SK-N-SH (cell line): ENCODE data around the gene ZC3H7A. TPM values are rescaled to one million over a fixed set of nuclear protein-coding genes. Genes with fewer than 3 reads are reported as not detected.

Experiments used
- CTCF ChIA-PET: fragments of 300-600, 350-600 bp; formaldehyde crosslinking; extraction: SDS; loops from one replicate; lab custom pipeline; 2021; lab: Yijun Ruan, JAX
- POLR2A ChIA-PET: fragments of 350-600 bp; sonication (Branson Sonifier 250); formaldehyde crosslinking; extraction: SDS; loops from one replicate; lab custom pipeline; 2020; ENCODE audit warnings: antibody characterized with exemption, inconsistent platforms; lab: Yijun Ruan, JAX
- DNase-seq: peaks from one replicate; pipeline ENCODE4 v3.0.0; 2012
- H2AFZ ChIP-seq: fragments of 200-600 bp; sonication (generic); 2 replicates; pipeline ENCODE4 v1.8.1; 2016; ENCODE audit warnings: antibody characterized with exemption, mild to moderate bottlenecking, low read depth
- H3F3A ChIP-seq: fragments of 200-600 bp; sonication (generic); replicated peaks from 2 replicates; pipeline ENCODE3; 2016; ENCODE audit warnings: antibody characterized with exemption, mild to moderate bottlenecking; ENCODE audit not compliant: insufficient read depth
- H3K27ac ChIP-seq, 2 experiments: fragments of 200-500 bp in 1 of 2; fragments of 200-600 bp in 1 of 2; sonication (Bioruptor generic) in 1 of 2; sonication (generic), shearing (Covaris generic) in 1 of 2; 2 replicates each; pipeline versions ENCODE4 v1.5.1 to v1.6.1; 2014 to 2016; ENCODE audit warnings: low read depth in 2 of 2, inconsistent platforms in 1 of 2, low read length in 1 of 2, mild to moderate bottlenecking in 1 of 2, mixed read lengths in 1 of 2
- H3K27me3 ChIP-seq: fragments of 200-600 bp; sonication (generic), shearing (Covaris generic); 2 replicates; pipeline ENCODE4 v1.6.1; 2016; ENCODE audit warnings: mixed run types; ENCODE audit not compliant: insufficient read depth
- H3K36me3 ChIP-seq, 2 experiments: fragments of 200-500 bp in 1 of 2; fragments of 200-600 bp in 1 of 2; sonication (Bioruptor generic) in 1 of 2; sonication (generic) in 1 of 2; replicated peaks in 1 of 2; 2 replicates each; pipeline versions ENCODE3 to v1.5.1; 2014 to 2016; ENCODE audit warnings: low read length in 1 of 2, mild to moderate bottlenecking in 1 of 2; ENCODE audit not compliant: insufficient read depth in 2 of 2, control insufficient read depth in 1 of 2
- H3K4me1 ChIP-seq, 2 experiments: fragments of 200-500 bp in 1 of 2; fragments of 200-600 bp in 1 of 2; sonication (Bioruptor generic) in 1 of 2; sonication (generic), shearing (Covaris generic) in 1 of 2; 2 replicates each; pipeline versions ENCODE4 v1.5.1 to v1.6.1; 2014 to 2016; ENCODE audit warnings: low read depth in 1 of 2, low read length in 1 of 2, mixed run types in 1 of 2; ENCODE audit not compliant: insufficient read depth in 2 of 2, control insufficient read depth in 1 of 2
- H3K4me2 ChIP-seq: fragments of 200-600 bp; sonication (generic), shearing (Covaris generic); 2 replicates; pipeline ENCODE4 v1.6.1; 2017; ENCODE audit warnings: mixed run types
- H3K4me3 ChIP-seq, 2 experiments: fragments of 200-500 bp in 1 of 2; fragments of 200-600 bp in 1 of 2; sonication (Bioruptor generic) in 1 of 2; sonication (generic), shearing (Covaris generic) in 1 of 2; 2 replicates each; pipeline versions ENCODE4 v1.5.1 to v1.8.1; 2014 to 2016; ENCODE audit warnings: low read depth in 2 of 2, inconsistent platforms in 1 of 2, low read length in 1 of 2, mild to moderate bottlenecking in 1 of 2, mixed read lengths in 1 of 2, moderate library complexity in 1 of 2
- H3K79me2 ChIP-seq: fragments of 200-600 bp; sonication (generic); 2 replicates; pipeline ENCODE4 v1.8.1; 2017; ENCODE audit warnings: mild to moderate bottlenecking; ENCODE audit not compliant: insufficient read depth
- H3K9ac ChIP-seq: fragments of 200-600 bp; sonication (generic); 2 replicates; pipeline ENCODE4 v1.6.1; 2017; ENCODE audit warnings: mixed run types
- H3K9me2 ChIP-seq: fragments of 200-600 bp; sonication (generic); 2 replicates; pipeline ENCODE4 v1.6.1; 2017; ENCODE audit warnings: mixed run types
- H3K9me3 ChIP-seq: fragments of 200-600 bp; sonication (generic); 2 replicates; pipeline ENCODE4 v1.6.1; 2017; ENCODE audit warnings: mixed run types, mild to moderate bottlenecking, moderate library complexity
- H4K20me1 ChIP-seq: fragments of 200-600 bp; sonication (generic); 2 replicates; pipeline ENCODE4 v1.6.1; 2017; ENCODE audit warnings: mild to moderate bottlenecking, mixed run types; ENCODE audit not compliant: insufficient read depth
- CTCF ChIP-seq: fragments of 200-600 bp; sonication (generic); IDR thresholded peaks from 2 replicates; pipeline ENCODE4 v1.6.1; 2017; ENCODE audit warnings: antibody characterized with exemption, mild to moderate bottlenecking, moderate library complexity
- ELF1 ChIP-seq: IDR thresholded peaks from 2 replicates; pipeline ENCODE4 v1.4.0; 2012
- EZH2phosphoT487 ChIP-seq: fragments of 200-600 bp; sonication (generic); IDR thresholded peaks from 2 replicates; pipeline ENCODE4 v1.6.1; 2017; ENCODE audit warnings: low read depth, mixed run types, mild to moderate bottlenecking, antibody characterized with exemption, moderate library complexity, borderline replicate concordance
- FOSL2 ChIP-seq: IDR thresholded peaks from 2 replicates; pipeline ENCODE4 v1.4.0; 2012; ENCODE audit warnings: low read depth, mild to moderate bottlenecking, moderate library complexity, borderline replicate concordance
- MAX ChIP-seq: IDR thresholded peaks from 2 replicates; pipeline ENCODE4 v1.4.0; 2012; ENCODE audit warnings: low read depth
- NRF1 ChIP-seq: IDR thresholded peaks from 2 replicates; pipeline ENCODE4 v1.6.1; 2012; ENCODE audit warnings: low read depth, mild to moderate bottlenecking, low read length
- RAD21 ChIP-seq: IDR thresholded peaks from 2 replicates; pipeline ENCODE4 v1.6.1; 2012; ENCODE audit warnings: mild to moderate bottlenecking, low read length
- RFX5 ChIP-seq: IDR thresholded peaks from 2 replicates; pipeline ENCODE4 v1.6.1; 2012; ENCODE audit warnings: mild to moderate bottlenecking, improper control_type of control experiment, low read length
- SMC3 ChIP-seq: IDR thresholded peaks from 2 replicates; pipeline ENCODE4 v1.6.1; 2012; ENCODE audit warnings: low read depth, low read length, improper control_type of control experiment
- TAF1 ChIP-seq: IDR thresholded peaks from 2 replicates; pipeline ENCODE4 v1.6.1; 2012; ENCODE audit warnings: low read depth, mild to moderate bottlenecking, low read length, moderate library complexity, borderline replicate concordance
- TCF12 ChIP-seq: IDR thresholded peaks from 2 replicates; pipeline ENCODE4 v1.4.0; 2012
- TEAD4 ChIP-seq: IDR thresholded peaks from 2 replicates; pipeline ENCODE4 v1.4.0; 2012; ENCODE audit warnings: mild to moderate bottlenecking, borderline replicate concordance; ENCODE audit not compliant: insufficient read depth
- USF2 ChIP-seq: fragments of 150-350 bp; IDR thresholded peaks from 2 replicates; pipeline ENCODE4 v1.6.1; 2017; ENCODE audit warnings: antibody characterized with exemption, low read length, low read depth, borderline replicate concordance
- YY1 ChIP-seq: IDR thresholded peaks from 2 replicates; pipeline ENCODE4 v1.4.0; 2012; ENCODE audit warnings: low read depth, mild to moderate bottlenecking
- WGBS: methylation state at CpG from one replicate; pipeline ENCODE4 v1.1.6; 2017; ENCODE audit warnings: low lambda C conversion rate; 5-methylcytosine and 5-hydroxymethylcytosine counted together
- polyA plus RNA-seq, 3 experiments: library from polyadenylated mRNA; depleted of rRNA; stranded (reverse); fragments of >200 nt; gene quantifications; 2 replicates each; pipeline ENCODE4 v1.2.3, GENCODE V29; 2012
- TF ChIP-seq, protein P1 (sequence below): IDR thresholded peaks from 2 replicates; pipeline ENCODE4 v1.4.0; 2012; ENCODE audit warnings: low read depth, borderline replicate concordance

The ZC3H7A gene
- polyA plus RNA-seq, 1 of the 3 experiments (the other 2 are of a cell fraction) = 31.9 TPM

- Histone ChIP-seq H3K9ac (no peak overlapping the region), H3K79me2 (peaks cover 91% of the 10 kb centered on the region), H2AFZ (no peak overlapping the region), H3K27me3 (no peaks in the 10 kb centered on the region), H3K4me3 (no peak overlapping the region), H3F3A (no peaks in the 10 kb centered on the region), H3K27ac (no peak overlapping the region), H4K20me1 (peaks cover 42% of the 10 kb centered on the region), H3K4me1 (peaks cover 0 to 8% of the 10 kb centered on the region in 2 experiments; a peak in 2 of 4 replicates), H3K9me3 (no peaks in the 10 kb centered on the region), H3K36me3 (peaks cover 40 to 57% of the 10 kb centered on the region in 2 experiments), H3K4me2 (no peak overlapping the region), H3K9me2 (no peaks in the 10 kb centered on the region)
- POLR2A ChIA-PET = no interaction called here
- TF ChIP-seq ELF1 (no peak), SMC3 (no peak)
- WGBS = 88% methylated on average over 8 of the region's 8 CpGs
- CTCF ChIA-PET = interaction anchor here (1.0 kb wide), 1 partner anchor 340 kb away, joined by 3 read pairs; no protein-coding TSS in a partner anchor
- DNase-seq = no peak
Observed at GRCh38 chr16:11735787-11736186, 61.3 kb downstream of the ZC3H7A start.

DNA sequence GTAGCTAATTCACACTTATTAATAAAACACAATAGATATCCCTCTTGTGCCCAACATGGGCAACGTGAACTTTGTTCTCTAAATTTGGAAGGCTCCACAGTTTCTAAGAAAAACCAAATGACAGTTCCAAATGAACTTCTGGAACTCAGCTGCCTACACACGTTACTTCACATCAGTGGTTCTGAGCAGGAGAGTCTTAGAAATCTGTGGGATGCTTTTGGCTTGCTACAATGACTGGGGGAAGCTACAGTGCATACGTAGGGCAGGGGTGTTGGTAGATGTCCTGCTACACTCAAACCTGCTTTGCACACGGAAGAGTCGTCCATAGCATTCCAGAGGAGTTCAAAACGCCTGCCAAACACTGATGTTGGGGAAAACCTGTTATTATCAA is 62.4 kb downstream of the ZC3H7A start:
- peaks cover 82% of the 10 kb centered on the region for H3K79me2 ChIP-seq
- no peak overlapping the region for H3K4me3 ChIP-seq
- H3K4me1 ChIP-seq = peaks cover 0 to 7% of the 10 kb centered on the region in 2 experiments; a peak in 2 of 4 replicates
- H2AFZ ChIP-seq = no peak overlapping the region
- WGBS = 98% methylated on average over 6 of the region's 6 CpGs
- no peaks in the 10 kb centered on the region for H3F3A ChIP-seq
- peaks cover 31% of the 10 kb centered on the region for H4K20me1 ChIP-seq
- TF ChIP-seq, protein P1, sequence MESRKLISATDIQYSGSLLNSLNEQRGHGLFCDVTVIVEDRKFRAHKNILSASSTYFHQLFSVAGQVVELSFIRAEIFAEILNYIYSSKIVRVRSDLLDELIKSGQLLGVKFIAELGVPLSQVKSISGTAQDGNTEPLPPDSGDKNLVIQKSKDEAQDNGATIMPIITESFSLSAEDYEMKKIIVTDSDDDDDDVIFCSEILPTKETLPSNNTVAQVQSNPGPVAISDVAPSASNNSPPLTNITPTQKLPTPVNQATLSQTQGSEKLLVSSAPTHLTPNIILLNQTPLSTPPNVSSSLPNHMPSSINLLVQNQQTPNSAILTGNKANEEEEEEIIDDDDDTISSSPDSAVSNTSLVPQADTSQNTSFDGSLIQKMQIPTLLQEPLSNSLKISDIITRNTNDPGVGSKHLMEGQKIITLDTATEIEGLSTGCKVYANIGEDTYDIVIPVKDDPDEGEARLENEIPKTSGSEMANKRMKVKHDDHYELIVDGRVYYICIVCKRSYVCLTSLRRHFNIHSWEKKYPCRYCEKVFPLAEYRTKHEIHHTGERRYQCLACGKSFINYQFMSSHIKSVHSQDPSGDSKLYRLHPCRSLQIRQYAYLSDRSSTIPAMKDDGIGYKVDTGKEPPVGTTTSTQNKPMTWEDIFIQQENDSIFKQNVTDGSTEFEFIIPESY = no peak
- TF ChIP-seq YY1 = no peak
- no peak for TF ChIP-seq FOSL2
- TF ChIP-seq NRF1 = no peak
- TF ChIP-seq RFX5 = no peak
- no peak for TF ChIP-seq MAX
- no peak for TF ChIP-seq CTCF
- TF ChIP-seq TAF1 = no peak
- TF ChIP-seq TCF12 = no peak
- no peak for TF ChIP-seq ELF1
- TF ChIP-seq USF2 = no peak
- no peak for TF ChIP-seq EZH2phosphoT487
- TF ChIP-seq RAD21 = no peak
- TF ChIP-seq TEAD4 = no peak
- H3K4me2 ChIP-seq = no peak overlapping the region
- no peaks in the 10 kb centered on the region for H3K9me2 ChIP-seq
- H3K9me3 ChIP-seq = no peaks in the 10 kb centered on the region
- CTCF ChIA-PET = interaction anchor here (0.9 kb wide), 1 partner anchor 327 kb away, joined by 3 read pairs; no protein-coding TSS in a partner anchor
- peaks cover 48 to 63% of the 10 kb centered on the region in 2 experiments for H3K36me3 ChIP-seq
- no peak for DNase-seq
- no peak overlapping the region for H3K27ac ChIP-seq
- no peaks in the 10 kb centered on the region for H3K27me3 ChIP-seq
- POLR2A ChIA-PET = interaction anchor here (1.1 kb wide), 1 partner anchor 8 kb away, joined by 4 read pairs; the partner anchor contains the start of gene TXNDC11
- H3K9ac ChIP-seq = no peak overlapping the region
